ENCODE measurements around the gene OTOG. TPM values are rescaled to one million over a fixed set of nuclear protein-coding genes. Genes with fewer than 3 reads are reported as not detected.

OTOG gene, protein sequence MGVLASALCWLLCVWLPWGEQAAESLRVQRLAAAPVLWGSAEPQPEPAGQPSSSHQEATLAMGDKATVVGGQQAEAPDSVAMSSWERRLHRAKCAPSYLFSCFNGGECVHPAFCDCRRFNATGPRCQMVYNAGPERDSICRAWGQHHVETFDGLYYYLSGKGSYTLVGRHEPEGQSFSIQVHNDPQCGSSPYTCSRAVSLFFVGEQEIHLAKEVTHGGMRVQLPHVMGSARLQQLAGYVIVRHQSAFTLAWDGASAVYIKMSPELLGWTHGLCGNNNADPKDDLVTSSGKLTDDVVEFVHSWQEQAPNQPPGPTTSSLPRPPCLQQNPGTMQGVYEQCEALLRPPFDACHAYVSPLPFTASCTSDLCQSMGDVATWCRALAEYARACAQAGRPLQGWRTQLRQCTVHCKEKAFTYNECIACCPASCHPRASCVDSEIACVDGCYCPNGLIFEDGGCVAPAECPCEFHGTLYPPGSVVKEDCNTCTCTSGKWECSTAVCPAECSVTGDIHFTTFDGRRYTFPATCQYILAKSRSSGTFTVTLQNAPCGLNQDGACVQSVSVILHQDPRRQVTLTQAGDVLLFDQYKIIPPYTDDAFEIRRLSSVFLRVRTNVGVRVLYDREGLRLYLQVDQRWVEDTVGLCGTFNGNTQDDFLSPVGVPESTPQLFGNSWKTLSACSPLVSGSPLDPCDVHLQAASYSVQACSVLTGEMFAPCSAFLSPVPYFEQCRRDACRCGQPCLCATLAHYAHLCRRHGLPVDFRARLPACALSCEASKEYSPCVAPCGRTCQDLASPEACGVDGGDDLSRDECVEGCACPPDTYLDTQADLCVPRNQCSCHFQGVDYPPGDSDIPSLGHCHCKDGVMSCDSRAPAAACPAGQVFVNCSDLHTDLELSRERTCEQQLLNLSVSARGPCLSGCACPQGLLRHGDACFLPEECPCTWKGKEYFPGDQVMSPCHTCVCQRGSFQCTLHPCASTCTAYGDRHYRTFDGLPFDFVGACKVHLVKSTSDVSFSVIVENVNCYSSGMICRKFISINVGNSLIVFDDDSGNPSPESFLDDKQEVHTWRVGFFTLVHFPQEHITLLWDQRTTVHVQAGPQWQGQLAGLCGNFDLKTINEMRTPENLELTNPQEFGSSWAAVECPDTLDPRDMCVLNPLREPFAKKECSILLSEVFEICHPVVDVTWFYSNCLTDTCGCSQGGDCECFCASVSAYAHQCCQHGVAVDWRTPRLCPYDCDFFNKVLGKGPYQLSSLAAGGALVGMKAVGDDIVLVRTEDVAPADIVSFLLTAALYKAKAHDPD (N-terminal part only)
- total RNA-seq: not detected in 2 replicates

DNA sequence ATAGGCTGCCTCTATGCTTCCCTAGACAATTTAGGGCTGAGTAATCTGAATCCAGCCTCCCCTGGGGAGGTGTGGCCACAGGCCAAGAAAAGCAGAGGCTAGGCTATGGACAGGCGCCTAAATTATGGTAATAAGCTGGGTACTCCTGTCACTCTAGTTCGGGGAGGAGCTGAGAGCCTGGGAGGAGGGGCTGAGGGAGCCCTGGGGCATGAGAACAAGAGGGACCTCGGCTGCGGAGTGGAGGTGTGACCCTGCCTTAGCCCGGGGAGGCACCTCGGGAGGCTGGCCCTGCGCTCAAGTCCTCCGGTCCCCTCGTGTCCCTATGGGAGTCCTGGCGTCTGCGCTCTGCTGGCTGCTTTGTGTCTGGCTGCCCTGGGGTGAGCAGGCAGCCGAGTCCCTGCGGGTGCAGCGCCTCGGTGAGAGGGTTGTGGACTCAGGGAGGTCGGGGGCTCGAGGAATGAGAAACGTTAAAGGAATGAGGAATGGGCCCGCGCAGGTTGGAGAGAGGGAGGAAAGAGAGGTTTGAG is at the start of gene OTOG:
TSS of gene OTOG (plus strand) at position 209 of the 527 bp plus-strand sequence. CDS start at position 323, 114 bp downstream.

DNA sequence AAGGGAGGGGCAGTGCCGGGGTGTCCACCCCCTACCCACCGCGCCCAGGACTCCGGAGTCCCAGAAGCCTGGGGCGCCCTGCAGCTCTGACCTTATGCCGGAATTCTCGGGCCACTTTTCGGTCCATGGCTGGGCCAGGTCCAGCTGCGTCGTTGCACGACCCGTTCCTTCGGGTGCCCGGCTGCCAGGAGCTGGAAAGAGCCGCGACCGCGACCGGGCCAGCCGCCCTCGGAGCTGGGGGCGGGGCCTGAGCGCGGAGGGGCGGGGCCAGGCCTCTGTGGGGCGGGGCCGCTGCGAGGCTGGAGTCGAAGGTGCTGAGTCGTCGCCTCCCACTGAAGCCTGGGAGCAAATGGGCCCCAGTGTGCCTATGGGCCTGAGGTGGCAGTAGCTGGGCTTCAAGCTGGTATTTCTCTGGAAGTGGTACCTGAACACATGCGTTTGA is 2.9 kb upstream of the OTOG start, which contains the start of gene USH1C:
TSS of gene USH1C (minus strand) at position 236 of the 442 bp plus-strand sequence. CDS start at position 127, 109 bp downstream.

Other genes starting within 250 kb of the OTOG start
- gene NCR3LG1, start 195.5 kb upstream of the OTOG start, total RNA-seq: 4.3 and 5.0 TPM in 2 replicates
- not detected in 2 replicates for gene KCNJ11, start 158.6 kb upstream of the OTOG start, total RNA-seq
- not detected in 2 replicates for gene ABCC8, start 70.4 kb upstream of the OTOG start, total RNA-seq
- gene USH1C, start 2.8 kb upstream of the OTOG start, total RNA-seq: not detected in 2 replicates
- not detected in 2 replicates for gene MYOD1, start 172.3 kb downstream of the OTOG start, total RNA-seq
- gene KCNC1, start 187.5 kb downstream of the OTOG start, total RNA-seq: not detected in 2 replicates